ENCODE measurements around the gene ECI1. TPM values are rescaled to one million over a fixed set of nuclear protein-coding genes. Genes with fewer than 3 reads are reported as not detected.

Gene ECI1
- total RNA-seq, 1 experiment from 2014 or later, result 140 TPM

DNA sequence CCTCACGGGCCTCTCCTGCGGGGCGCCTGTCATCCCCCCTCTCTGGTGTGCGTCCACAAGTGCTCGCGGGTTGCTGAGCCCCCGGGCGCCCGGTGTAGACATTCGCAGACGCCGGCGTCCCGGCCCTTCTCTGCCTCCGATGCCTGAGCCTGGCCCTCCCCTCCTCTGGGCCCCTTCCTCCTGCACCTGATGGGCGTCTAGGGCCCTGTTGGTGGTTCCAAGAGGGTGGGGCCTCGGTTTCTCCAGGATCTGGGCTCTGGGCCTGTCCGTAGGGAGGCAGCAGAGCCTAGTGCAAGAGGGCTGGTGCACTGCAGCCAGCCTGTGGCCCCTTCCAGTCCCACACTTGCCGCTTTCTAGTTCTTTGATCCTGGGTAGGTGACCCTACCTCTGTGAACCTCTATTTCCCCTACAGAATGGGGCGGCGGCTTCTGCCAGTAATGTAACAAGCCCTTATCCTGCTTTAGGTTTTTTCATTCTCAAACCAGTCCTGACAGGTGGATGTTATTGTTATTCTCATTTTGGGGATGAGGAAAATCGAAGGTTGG, 27.4 kb downstream of the ECI1 start:
- TSS peak; percentile 68 for BruUV-seq (replicated peaks)
- Histone ChIP-seq H3K4me2 (ENCODE audit: low read length) (peak overlapping the region; percentile 75), H3K4me3 (replicated peaks in 1 of 2; ENCODE audit: low read depth in 1 of 2, low read length in 2 of 2) (peak overlapping the region; percentile 73 to 98), H3K9me3 (ENCODE audit: control insufficient read depth in 1 of 2, insufficient read depth in 1 of 2, low read depth in 1 of 2, low read length in 2 of 2) (no peaks in the 10 kb centered on the region), H2AFZ (ENCODE audit: low read depth, low read length, poor library complexity, severe bottlenecking) (no peak overlapping the region), H3K9ac (ENCODE audit: low read length) (peak overlapping the region; percentile 89), H4K20me1 (ENCODE audit: insufficient read depth) (no peaks in the 10 kb centered on the region; the same call in 1 of the 2 replicates), H3K27me3 (ENCODE audit: insufficient read depth, low read length) (no peaks in the 10 kb centered on the region), H3K27ac (ENCODE audit: low read depth, low read length) (peak overlapping the region; percentile 97), H3K36me3 (ENCODE audit: control insufficient read depth in 1 of 2, insufficient read depth in 2 of 2, low read length in 2 of 2) (peaks cover 0 to 6% of the 10 kb centered on the region in 2 experiments; a peak in 2 of 4 replicates), H3K4me1 (ENCODE audit: control insufficient read depth in 1 of 2, insufficient read depth in 2 of 2, low read length in 2 of 2) (peaks cover 25 to 30% of the 10 kb centered on the region in 2 experiments), H3K79me2 (ENCODE audit: insufficient read depth, low read length) (peaks cover 53% of the 10 kb centered on the region), H3K9me2 (ENCODE audit: insufficient read depth) (no peaks in the 10 kb centered on the region)
- POLR2A ChIA-PET, result interaction anchor here (1.0 to 3.3 kb wide), 3 partner anchors 27 to 68 kb away, joined by 3 to 8 read pairs (median 5); partner anchors contain the start of genes ECI1 and TRAF7
- ATAC-seq (peak; percentile 42), DNase-seq (ENCODE audit: low read depth, low spot score) (no peak)
- intact Hi-C loops (cut with micrococcal nuclease), result loop anchor here (1.0 to 5.0 kb wide), 2 partner anchors 27 to 72 kb away; partner anchors contain the start of gene ECI1
- RAD21 ChIA-PET (ENCODE audit: low non-redundant PET in 1 of 2, low total read pairs in 2 of 2, uncharacterized antibody in 2 of 2, unreplicated experiment in 2 of 2), result no interaction called here
- CTCF ChIA-PET, result no interaction called here
- TF ChIP-seq EZH2phosphoT487 (IDR thresholded peaks at IDR 0.05; ENCODE audit: borderline replicate concordance) (no peak), JUND (IDR thresholded peaks at IDR 0.05) (no peak), TCF7L2 (IDR thresholded peaks at IDR 0.05; ENCODE audit: borderline replicate concordance, extremely low read depth, insufficient read depth, insufficient read length) (peak; percentile 59), SIN3A (IDR thresholded peaks at IDR 0.05; ENCODE audit: low read depth) (no peak), EGR1 (IDR thresholded peaks at IDR 0.05; ENCODE audit: low read depth) (no peak), ZFX (IDR thresholded peaks at IDR 0.05) (peak; percentile 89), CTCF (IDR thresholded peaks at IDR 0.05 in 2 of 3, conservative IDR thresholded peaks at IDR 0.05 in 1 of 3; ENCODE audit: borderline replicate concordance in 1 of 3, insufficient read depth in 1 of 3, low read depth in 2 of 3, low read length in 2 of 3) (0 out of 6 replicates have a peak, but pooled peaks of 1 of the 3 experiments have one; percentile 9)

Measured in HCT116 (cell line).